ENCODE measurements around the gene SOD1.

- TF ChIP-seq CTCF (IDR thresholded peaks at IDR 0.05): no peak
- TF ChIP-seq POLR2A (IDR thresholded peaks at IDR 0.05): no peak
- TF ChIP-seq EP300 (IDR thresholded peaks at IDR 0.05): no peak
- no peak for TF ChIP-seq POLR2AphosphoS5 (IDR thresholded peaks at IDR 0.05)
Observed at GRCh38 chr21:31682620-31683019, 23.1 kb downstream of the SOD1 start.

Measured in gastroesophageal sphincter (tissue), 3 donors.